ENCODE results near the gene DDX54.

The DDX54 gene

DNA sequence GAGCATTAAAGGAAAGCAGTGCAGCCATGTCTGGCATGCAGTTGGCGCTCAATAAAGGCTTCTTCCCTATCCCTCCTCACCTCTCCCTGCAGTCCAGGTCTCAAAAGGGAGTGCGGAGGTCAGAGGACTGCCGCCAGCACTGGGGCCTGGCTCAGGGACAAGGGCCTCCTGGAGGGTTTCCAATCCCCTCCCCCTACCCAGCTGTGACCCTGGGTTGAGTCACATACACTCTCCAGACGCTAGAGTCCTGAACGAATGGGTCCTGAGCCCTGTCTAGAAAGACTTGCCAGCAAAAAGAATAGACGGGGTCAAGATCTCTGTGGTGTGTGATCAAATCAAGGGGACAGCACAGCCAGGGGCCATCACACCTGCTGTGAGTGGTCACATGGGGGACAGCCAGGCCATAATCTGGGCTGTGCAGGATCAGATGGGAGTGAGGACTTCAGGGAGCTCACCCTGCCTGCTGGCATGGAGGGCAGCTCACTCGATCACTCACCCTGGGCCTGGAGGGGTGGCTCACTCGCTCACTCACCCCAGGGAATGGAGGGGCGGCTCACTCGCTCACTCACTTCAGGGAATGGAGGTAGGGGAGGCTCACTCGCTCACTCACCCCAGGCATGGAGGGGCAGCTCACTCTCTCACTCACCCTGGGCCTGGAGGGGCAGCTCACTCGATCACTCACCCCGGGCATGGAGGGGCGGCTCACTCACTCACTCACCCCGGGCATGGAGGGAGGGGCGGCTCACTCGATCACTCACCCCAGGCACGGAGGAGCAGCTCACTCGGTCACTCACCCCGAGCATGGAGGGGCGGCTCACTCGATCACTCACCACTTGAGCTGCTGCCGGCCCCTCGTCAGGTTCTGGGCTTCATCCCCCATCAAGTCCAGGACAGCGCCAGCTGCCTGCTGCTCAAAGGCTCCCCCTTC lies 22.9 kb downstream of the DDX54 start:
- no peak for DNase-seq (ENCODE audit: low read depth)

DNA sequence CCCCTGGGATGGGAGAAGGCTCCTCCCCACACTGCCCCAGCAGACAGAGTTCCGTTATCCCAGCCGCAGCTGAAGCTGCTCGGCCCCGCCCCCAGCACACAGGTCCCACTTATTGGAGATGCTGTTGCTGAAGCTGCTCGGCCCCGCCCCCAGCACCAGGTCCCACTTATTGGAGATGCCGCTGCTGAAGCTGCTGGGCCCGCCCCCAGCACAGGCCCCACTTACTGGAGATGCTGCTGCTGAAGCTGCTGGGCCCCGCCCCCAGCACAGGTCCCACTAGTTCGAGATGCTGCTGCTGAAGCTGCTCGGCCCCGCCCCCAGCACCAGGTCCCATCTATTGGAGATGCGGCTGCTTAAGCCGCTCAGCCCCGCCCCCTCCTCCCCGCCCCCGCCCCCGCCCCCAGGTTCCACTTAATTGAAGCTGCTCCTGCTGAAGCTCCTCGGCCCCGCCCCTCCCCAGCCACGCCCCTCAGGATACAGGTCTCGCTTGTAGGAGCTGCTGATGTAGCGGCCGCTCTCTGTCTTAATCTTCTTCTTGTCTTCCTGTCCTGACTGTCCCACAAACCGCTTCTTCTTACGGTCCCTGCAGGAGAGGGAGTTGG lies 23.8 kb downstream of the DDX54 start:
- no peak for DNase-seq (ENCODE audit: low read depth)

DNA sequence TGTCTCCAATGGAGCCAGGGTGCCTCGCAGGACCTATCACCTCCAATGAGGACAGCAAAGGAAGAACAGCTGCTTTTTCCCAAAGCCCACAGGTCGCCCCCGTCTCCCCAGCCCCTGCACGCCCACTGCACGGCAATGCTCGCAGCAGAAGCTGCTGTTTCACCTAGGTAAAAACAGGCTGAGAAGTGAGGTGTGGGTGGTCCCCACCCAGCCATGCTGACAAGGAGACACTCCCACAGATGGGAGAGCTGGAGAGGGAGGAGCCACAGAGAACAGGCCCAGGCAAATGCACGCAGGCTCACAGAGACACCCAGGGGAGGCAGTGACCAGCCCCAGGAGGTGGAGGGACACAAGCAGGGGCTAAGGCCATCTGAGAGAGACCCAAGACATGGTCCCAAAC lies 25.3 kb downstream of the DDX54 start:
- DNase-seq (ENCODE audit: low read depth) = no peak

DNA sequence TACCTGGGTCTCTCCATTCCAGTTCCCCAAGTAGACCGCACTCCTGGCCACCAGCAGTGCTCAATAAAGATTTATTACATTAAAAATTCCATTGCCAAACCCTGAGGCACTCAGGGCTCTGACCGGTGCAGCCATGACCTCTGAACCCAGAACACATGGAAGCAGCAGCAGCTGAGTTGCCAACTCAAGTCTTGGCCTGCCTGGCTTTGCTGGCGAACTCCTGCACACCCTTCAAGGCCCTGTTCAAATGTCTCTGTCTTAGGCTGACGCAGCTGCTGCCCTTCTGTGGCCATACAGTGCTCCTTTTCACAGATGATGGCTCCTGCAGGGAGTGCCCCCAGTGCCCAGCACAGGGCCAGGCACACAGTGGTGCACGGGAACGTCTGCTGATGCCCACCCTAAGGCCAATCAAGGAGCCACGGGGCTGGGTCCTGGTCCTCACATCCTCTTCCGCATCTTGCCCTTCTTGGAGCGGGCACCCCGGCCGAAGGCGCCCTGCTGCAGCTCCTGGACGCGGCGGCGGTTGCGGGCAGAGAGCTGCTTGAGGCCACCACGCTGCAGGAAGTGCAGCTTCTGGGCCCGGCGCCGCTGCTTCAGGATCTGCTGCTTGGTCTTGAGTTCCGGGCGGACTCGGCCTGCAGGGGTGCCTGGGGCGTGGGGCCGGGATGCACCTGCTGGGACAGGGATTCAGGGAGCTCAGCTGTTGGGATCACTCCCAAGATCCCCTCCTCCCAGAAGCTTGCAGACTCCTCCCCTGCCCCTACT lies 26.7 kb downstream of the DDX54 start:
- DNase-seq (ENCODE audit: low read depth) = no peak

DNA sequence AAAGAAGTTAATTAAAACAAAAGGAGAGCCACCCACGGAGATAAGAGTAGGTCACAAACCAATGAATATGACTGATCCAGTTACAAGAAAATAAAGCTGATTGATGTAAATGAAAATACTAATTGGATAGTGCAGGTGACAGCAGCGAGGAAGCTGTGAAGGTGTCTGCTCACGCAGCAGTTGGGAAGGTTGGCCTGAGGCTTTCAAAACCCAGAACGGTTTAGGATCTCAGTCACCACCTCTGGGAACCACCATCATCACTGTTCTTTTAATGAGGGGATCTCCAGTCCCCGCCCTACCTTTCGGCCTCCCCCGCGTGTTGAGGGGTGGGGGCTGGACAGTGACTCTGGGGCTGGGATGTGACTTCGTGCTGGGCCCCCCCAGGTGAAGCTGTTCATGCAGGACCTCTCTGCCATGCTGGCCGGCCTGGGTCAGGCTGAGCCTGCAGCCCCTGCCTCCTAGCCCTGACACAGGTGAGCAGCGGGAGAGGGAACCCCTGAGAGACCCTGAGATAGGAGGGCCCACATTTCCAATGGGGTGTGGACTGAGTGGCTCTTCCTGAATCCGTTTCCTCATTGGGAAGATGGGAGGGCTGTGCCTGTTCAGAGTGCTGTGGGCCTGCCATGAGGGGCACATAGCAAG lies 27.9 kb downstream of the DDX54 start:
- DNase-seq (ENCODE audit: low read depth) = no peak

DNA sequence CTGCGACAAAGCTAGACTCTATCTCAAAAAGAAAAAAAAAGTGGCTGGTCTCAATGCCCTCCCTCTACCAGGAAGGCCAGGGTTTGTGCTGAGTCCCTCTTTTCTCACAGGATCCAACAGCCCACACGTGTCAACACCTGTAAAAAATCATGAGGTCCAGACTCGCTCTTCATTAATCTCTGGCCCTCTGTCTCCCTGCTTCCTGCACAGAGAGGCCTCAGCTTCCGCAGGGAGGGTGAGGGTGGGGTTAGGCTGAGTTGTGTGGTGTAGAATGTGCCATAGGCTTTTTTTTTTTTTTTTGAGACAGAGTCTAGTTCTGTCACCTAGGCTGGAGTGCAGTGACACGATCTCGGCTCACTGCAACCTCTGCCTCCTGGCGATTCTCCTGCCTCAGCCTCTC lies 29.6 kb downstream of the DDX54 start:
- DNase-seq (ENCODE audit: low read depth) = no peak

DNA sequence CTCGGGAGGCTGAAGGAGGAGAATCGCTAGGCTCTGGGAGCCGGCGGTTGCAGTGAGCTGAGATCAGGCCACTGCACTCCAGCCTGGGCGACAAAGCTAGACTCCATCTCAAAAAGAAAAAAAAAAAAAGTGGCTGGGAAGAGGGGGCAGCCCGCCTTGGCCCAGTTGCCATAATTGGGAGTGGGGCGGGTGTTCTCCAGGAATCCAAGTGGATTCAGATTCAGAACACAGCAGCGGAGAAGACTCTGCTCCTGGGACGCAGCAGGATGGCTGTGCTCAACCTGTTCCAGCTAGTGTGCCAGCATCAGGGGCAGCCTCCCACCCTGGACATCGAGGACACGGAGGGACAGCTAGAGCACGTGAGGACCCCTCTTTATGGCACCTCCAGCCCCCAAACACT lies 30.2 kb downstream of the DDX54 start:
- no peak for DNase-seq (ENCODE audit: low read depth)

DNA sequence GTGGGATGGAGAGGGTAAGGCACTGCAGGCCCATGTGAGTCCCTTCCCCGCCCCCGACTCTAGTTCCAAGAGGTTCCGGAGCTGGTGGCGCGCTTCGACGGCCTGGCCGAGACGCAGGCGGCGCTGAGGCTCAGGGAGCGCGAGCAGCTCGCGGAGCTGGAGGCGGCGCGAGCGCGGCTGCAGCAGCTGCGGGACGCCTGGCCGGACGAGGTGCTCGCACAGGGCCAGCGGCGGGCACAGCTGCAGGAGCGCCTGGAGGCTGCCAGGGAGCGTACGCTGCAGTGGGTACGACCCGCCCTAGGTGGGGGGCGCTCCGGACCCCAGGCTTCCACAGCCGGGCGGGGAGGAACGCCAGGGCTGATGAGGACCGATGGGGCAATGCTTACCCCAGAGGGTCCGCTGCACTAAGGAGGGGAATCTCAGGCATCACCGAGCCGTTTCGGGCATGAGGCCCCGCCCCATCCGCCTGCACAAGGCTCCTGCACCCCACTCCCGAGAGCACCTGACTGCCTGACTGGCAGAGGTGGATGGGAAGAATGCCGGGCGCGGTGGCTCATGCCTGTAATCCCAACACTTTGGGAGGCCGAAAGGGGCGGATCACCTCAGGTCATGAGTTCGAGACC lies 30.8 kb downstream of the DDX54 start:
- no peak for DNase-seq (ENCODE audit: low read depth)

DNA sequence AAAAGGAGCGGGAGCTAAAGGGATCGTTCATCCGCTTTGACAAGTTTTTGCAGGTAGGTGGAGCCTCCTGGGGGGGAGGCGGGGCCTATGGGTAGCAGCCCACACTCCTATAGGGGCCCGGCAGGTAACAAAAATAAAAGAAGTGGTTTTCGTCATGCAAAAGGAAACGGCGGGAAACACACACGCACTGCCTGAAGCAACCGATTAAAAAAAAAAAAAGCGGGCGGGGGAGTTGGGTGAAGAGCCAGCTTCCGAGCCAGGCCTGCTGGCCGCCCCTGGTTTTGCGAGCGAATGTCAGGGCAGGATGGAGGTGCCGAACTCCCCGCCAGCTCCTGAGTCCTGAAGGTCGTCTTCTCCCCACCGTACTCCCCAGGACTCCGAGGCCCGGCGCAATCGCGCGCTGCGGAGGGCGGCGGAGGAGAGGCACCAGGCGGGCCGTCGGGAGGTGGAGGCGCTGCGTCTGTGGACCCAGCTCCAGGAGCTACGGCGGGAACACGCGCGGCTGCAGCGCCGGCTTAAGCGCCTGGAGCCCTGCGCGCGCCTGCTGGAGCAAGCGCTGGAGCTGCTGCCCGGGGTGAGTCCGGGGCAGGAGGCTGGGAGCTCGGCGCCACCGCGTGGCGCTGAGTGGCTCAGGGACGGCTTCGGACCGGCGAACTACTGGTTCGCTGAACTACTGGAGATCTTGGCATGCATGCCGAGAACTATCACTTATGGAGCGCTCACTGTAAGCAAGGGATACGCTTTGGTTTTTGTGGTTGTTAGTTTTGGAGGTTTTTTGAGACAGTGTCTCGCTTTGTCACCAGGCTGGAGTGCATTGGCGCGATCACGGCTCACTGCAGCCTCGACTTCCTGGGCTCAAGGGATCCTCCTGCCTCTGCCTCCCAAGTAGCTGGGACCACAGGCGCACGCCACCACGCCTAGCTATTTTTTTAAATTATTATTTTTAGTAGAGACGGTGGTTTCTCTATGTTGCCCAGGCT lies 32.2 kb downstream of the DDX54 start:
- DNase-seq (ENCODE audit: low read depth) = peak; percentile 44

DNA sequence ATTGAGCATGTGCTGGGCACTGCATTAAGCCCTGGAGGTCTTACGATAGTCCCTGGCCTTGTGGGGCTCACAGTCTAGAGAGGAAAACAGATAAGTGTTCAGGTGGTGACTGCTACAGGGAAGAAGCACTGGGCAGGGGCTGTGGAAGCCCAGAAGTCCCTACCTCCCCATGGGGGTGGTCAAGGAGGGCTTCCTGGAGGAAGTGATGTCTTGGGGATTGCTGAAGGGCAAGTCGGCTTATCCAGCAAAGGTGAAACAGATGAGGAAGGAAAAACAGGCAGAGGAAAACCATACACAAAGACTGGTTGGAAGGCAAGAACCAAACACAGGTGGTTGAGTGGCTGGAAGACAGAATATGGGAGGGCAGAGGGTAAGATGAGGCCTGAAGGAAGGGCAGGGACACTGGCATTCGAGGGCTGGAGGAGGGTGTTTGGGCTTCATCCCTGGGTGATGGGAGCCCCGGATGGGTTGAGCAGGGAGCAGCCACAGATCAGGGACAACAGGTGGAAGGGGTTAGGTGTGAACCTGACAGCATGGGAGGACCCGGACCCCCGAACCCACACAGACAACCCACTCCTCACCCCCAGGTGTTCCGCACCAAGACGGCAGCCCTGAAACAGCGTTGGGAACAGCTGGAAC lies 33.0 kb downstream of the DDX54 start:
- DNase-seq (ENCODE audit: low read depth) = no peak

DNA sequence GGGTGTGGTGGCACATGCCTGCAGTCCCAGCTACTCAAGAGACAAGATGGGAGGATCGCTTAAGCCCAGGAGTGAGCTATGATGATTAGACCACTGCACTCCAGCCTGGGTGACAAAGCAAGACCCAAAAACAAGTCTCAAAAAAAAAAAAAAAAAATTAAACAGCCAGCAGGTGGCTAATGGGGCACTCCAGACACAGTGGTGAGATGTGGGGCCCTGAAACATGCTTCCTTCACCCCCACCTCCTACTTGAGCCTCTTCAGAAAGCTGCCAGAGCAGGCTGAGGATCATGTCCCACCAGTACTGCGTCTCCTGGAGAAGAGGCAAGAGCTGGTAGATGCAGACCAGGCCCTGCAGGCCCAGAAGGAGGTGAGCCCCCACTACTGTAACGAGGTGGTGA lies 33.6 kb downstream of the DDX54 start:
- no peak for DNase-seq (ENCODE audit: low read depth)

DNA sequence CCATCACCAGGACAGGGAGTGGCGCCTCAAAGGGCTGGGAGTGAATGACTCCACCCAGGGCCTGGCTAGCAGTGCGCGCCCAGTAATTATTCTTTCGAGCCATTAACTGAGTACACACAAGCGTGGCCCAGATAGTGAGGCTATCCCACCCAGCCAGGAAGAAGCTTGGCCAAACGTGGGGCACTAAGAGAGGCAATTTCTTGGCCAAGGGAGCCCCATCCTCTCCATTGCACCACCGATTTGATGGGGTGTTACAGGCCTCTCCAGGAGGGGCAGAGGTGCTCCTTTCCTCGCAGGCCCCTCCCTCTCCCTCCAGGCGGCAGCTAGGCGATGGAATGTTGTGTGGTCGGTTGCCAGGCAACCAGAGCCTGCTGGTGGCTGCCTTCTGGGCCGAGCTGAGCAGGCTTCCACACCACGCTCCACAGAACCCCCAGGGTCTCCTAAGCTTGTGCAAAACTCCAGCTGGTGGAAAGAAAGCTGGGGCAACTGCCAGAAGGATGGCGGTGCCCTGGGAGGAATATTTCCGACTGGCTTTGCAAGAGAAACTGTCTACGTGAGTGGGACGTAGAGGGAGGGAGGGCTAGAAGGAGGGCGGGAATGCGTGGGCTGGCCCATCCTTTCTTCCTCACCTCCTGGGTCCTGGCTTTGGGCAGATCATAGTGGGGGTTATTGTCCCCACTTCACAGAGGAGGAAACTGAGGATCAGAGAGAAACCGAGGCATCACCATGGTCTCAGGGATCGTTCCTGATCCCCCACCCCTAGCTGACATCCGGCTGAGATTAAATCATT lies 35.7 kb downstream of the DDX54 start, which contains the start of gene CFAP73:
Gene CFAP73, plus strand, starts transcription at position 364 of the 790 bp plus-strand sequence. Its CDS starts 134 bp downstream, at position 498.
- DNase-seq (ENCODE audit: low read depth) = no peak

DNA sequence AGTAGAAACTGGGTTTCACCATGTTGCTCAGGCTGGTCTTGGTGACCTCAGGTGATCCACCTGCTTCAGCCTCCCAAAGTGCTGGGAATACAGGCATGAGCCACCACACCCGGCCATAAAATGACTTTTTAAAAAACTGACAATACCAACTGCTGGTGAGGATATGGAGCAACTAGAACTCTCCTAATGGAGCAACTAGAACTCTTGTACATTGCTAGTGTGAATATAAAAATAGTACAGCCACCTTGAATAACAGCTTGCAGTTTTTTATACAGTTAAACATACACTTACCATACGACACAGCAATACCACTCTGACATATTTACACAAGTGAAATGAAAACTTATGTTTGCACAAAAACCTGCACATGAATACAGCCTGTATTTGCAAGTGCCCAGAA lies 38.3 kb downstream of the DDX54 start:
- DNase-seq (ENCODE audit: low read depth) = no peak

DNA sequence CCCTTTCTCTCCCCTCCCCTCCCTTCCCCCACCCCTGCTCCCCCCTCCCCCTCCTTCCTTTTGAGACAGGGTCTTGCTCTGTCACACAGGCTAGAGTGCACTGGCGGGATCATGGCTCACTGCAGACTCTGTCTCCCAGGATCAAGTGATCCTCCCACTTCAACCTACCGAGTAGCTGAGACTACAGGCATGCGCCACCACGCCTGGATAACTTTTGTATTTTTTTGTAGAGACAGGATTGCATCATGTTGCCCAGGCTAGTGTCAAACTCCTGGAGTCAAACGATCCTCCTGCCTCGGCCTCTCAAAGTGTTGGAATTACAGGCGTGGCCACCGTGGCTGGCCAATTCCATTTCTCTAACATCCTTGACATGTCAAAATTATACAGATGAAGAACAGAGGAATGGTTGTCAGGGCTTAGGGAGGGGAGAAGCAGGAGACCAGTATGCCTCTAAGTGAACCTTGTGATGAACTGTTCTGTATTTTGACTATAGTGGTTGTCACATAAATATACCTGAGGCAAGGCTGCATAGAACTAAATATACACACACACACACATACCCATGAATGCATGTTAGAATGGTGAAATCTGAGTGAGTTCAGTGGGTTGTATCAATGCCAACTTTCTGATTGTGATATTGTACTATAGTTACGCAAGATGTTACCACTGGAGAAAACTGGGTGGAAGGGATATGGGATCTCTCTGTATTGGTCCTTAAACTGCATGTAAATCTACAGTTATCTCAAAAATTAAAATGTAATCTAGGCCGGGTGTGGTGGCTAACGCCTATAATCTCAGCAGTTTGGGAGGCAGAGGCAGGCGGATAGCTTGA lies 39.3 kb downstream of the DDX54 start:
- DNase-seq (ENCODE audit: low read depth) = no peak

DNA sequence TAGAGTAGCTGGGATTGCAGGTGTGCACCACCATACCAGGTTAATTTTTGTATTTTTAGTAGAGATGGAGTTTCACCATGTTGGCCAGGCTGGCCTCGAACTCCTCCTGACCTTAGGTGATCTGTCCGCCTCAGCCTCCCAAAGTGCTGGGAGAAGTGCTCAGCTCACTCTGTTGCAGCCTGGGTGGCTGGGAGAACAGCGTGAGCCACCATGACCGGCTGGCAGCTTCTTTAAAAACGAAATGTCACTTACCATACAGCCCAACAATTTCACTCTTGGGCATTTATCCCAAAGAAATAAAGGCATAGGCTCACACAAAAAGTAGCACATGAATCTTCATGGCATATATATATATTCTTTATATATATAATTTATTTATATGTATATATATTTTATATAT lies 40.5 kb downstream of the DDX54 start:
- no peak for DNase-seq (ENCODE audit: low read depth)

DNA sequence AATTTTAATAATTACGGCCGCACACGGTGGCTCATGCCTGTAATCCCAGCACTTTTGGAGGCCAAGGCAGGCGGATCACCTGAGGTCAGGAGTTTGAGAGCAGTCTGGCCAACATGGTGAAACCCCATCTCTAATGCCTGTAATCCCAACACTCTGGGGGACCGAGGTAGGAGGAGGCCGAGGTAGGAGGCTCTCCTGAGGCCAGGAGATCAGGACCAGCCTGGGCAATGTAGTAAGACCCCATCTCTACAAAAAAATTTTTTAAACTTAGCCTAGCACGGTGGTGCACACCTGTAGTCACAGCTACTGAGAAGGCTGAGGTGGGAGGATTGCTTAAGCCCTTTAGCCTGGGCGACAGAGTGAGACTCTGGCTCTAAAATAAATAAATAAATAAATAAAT lies 41.3 kb downstream of the DDX54 start:
- no peak for DNase-seq (ENCODE audit: low read depth)

DNA sequence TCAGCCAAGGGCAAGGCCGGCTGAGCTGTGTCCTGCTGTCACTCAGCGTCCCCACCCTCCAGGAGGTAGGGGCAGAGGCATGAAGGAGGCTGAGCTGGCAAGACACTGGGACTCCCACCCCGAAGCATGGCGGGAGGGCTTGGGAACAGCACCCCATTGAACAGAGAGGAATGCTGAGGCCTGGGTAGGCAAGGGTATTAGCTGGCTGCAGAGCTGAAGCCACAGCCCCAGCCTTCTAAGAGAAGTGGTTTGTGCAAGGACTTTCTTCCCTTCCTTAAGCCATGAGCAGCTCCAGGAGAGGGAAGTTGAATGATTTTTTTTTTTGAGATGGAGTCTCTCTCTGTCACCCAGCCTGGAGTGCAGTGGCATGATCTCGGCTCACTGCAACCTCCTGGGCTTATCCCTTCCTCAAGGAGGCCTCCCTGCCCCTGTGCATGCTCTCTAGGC lies 42.4 kb downstream of the DDX54 start:
- no peak for DNase-seq (ENCODE audit: low read depth)

DNA sequence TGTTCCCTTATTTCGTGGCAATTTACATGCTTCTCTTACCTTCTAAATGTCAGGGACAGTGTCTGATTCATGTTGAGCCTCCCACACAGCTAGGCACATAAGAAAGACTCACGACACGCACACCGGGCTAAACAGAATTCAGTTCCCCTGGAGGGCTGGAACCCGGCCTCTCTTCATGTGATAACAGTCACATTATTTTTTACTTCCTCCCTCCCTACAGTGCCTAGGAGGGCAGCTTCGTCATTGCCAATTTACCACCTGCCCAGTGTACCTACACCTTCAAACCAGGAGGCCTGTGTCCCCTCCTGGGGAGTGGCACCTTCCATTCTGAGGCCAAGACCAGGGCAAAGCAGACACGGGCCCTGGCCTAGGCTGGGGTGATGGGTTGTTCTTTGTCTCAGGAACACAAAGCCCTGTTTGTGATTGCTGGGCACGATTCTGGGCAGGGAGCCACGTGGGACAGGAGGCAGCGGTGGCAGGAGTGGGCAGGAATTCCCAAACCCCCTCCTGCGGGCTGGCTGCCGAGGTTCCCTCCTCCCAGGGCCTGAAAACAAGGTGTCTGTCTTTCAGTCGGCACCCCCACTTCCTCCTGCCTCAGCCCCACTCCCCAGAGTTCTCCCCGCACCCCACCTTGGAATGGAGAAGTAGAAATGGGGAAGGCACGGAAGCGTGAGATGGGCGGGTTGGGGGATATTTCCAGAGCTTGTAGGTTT lies 42.9 kb downstream of the DDX54 start:
- DNase-seq (ENCODE audit: low read depth) = no peak

Data from activated T-helper 1 cell treated with Interleukin-2 at 50 U/mL for 16 hours (primary cell).